Right cardiac atrium (tissue), 5 donors: ENCODE measurements around the gene ZDHHC13. TPM values are rescaled to one million over a fixed set of nuclear protein-coding genes. Genes with fewer than 3 reads are reported as not detected.
"Not testable (repeated sequence)": the region's sequence is repeated elsewhere in the genome, so short reads cannot be mapped to it uniquely, and the experiment has no call there.

Experiments used
- ATAC-seq, 2 donors: fragments of 200-7000 bp; cut with Tn5 transposase; one replicate each; pipeline versions ENCODE4 v1.8.0 to v1.9.1; 2020; ENCODE audit warnings: moderate library complexity in 2 of 2, mild to moderate bottlenecking in 1 of 2
- DNase-seq, 3 donors: peaks; one replicate each; pipeline ENCODE4 v3.0.0-alpha.2; 2020
- H3K27ac ChIP-seq: one replicate; pipeline ENCODE4 v1.5.1; 2013; ENCODE audit warnings: mild to moderate bottlenecking, low read length, control low read depth, moderate library complexity
- H3K27me3 ChIP-seq: one replicate; pipeline ENCODE4 v1.6.1; 2013; ENCODE audit not compliant: control insufficient read depth, insufficient read depth
- H3K4me1 ChIP-seq: one replicate; pipeline ENCODE4 v1.6.1; 2013; ENCODE audit warnings: low read length; ENCODE audit not compliant: control insufficient read depth, insufficient read depth
- H3K4me3 ChIP-seq: one replicate; pipeline ENCODE4 v1.5.1; 2013; ENCODE audit warnings: low read length, control low read depth
- H3K9me3 ChIP-seq: one replicate; pipeline ENCODE4 v1.6.1; 2013; ENCODE audit warnings: low read length; ENCODE audit not compliant: control insufficient read depth
- WGBS: extraction: QIAGEN DNeasy Blood & Tissue Kit; methylation state at CpG from one replicate; pipeline ENCODE4 v1.1.7; 2013; 5-methylcytosine and 5-hydroxymethylcytosine counted together
- intact Hi-C, 4 donors: fragments of 100-400 bp; cut with DNase I; formaldehyde crosslinking; loops; one replicate each; pipeline versions ENCODE4 v1.11.0 to v1.14.0; 2022 to 2023
- polyA plus RNA-seq: library from polyadenylated mRNA; stranded (reverse); fragments of 200-250 nt; gene quantifications from one replicate; pipeline ENCODE4 v1.2.3, GENCODE V29; 2013
- total RNA-seq, 4 donors: library from RNA; stranded (reverse); fragmentation: NEBNext Ultra II Directional; extraction: Animal tissue kit (Norgen Biotek cat#: 25700); gene quantifications; one replicate each; pipeline ENCODE4 v1.2.1, GENCODE V29; 2021
- donor health status: healthy with polysubstance abuse.
- donor health status: DM: no; HTN: yes; CAD: no.
- donor health status: DM: no; HTN: no; CAD: no.
- donor health status: DM: no; HTN: yes; CAD: no; lungs with severe emphysema.
- donor health status: DM: yes; HTN: yes; CAD: no.

The ZDHHC13 gene
- total and polyA plus RNA-seq, 5 donors: 10.7 to 15.5 (median 11.4) TPM

GRCh38 chr11:19126562-19127325, 9.8 kb downstream of the ZDHHC13 start:
- H3K4me1 ChIP-seq, intact Hi-C loops, H3K27me3 ChIP-seq, DNase-seq, H3K9me3 ChIP-seq, ATAC-seq, H3K4me3 ChIP-seq, H3K27ac ChIP-seq: not testable (repeated sequence)
- 91% methylated on average over 4 of the region's 4 CpGs for WGBS

GRCh38 chr11:19134004-19134403, 17.0 kb downstream of the ZDHHC13 start:
- H3K4me3 ChIP-seq: no peak overlapping the region
- WGBS: 100% methylated on average over 1 of the region's 1 CpG
- no peaks in the 10 kb centered on the region for H3K9me3 ChIP-seq
- intact Hi-C loops: no loop called here
- no peaks in the 10 kb centered on the region for H3K27me3 ChIP-seq
- DNase-seq (no peak), ATAC-seq (no peak)
- no peaks in the 10 kb centered on the region for H3K4me1 ChIP-seq
- no peak overlapping the region for H3K27ac ChIP-seq

- intact Hi-C loops: not testable (repeated sequence)
Measured at GRCh38 chr11:19136884-19137283, 19.9 kb downstream of the ZDHHC13 start.

GRCh38 chr11:19145319-19145718, 28.4 kb downstream of the ZDHHC13 start:
- H3K4me3 ChIP-seq: no peak overlapping the region
- no peak overlapping the region for H3K27ac ChIP-seq
- peaks cover 1% of the 10 kb centered on the region for H3K4me1 ChIP-seq
- no peaks in the 10 kb centered on the region for H3K9me3 ChIP-seq
- H3K27me3 ChIP-seq: no peaks in the 10 kb centered on the region
- intact Hi-C loops: no loop called here
- no peak for ATAC-seq
- 66% methylated on average over 3 of the region's 3 CpGs for WGBS
- no peak for DNase-seq

More at GRCh38 chr11:19136884-19137283, 19.9 kb downstream of the ZDHHC13 start:
- ATAC-seq, H3K4me3 ChIP-seq, DNase-seq, H3K4me1 ChIP-seq, H3K27me3 ChIP-seq, H3K27ac ChIP-seq, H3K9me3 ChIP-seq: not testable (repeated sequence)
- WGBS: 97% methylated on average over 4 of the region's 4 CpGs

- no peak for ATAC-seq
- 50% methylated on average over 3 of the region's 3 CpGs for WGBS
- intact Hi-C loops: loop anchor here in 1 of 4 donors (10.0 kb wide), 1 partner anchor 82 kb away; no protein-coding TSS in a partner anchor
Measured at GRCh38 chr11:19156892-19157291, 39.9 kb downstream of the ZDHHC13 start.

GRCh38 chr11:19160847-19161246, 43.9 kb downstream of the ZDHHC13 start:
- DNase-seq (no peak), ATAC-seq (no peak)
- no peak overlapping the region for H3K4me3 ChIP-seq
- no peak overlapping the region for H3K27ac ChIP-seq
- no peaks in the 10 kb centered on the region for H3K27me3 ChIP-seq
- intact Hi-C loops: loop anchor here in 1 of 4 donors (10.0 kb wide), 1 partner anchor 86 kb away; no protein-coding TSS in a partner anchor
- no peaks in the 10 kb centered on the region for H3K4me1 ChIP-seq
- 90% methylated on average over 6 of the region's 6 CpGs for WGBS
- no peaks in the 10 kb centered on the region for H3K9me3 ChIP-seq

More at GRCh38 chr11:19156892-19157291, 39.9 kb downstream of the ZDHHC13 start:
- Histone ChIP-seq H3K27me3 (no peaks in the 10 kb centered on the region), H3K27ac (no peak overlapping the region), H3K4me3 (no peak overlapping the region), H3K9me3 (no peaks in the 10 kb centered on the region), H3K4me1 (no peaks in the 10 kb centered on the region)
- DNase-seq: no peak

- Histone ChIP-seq H3K4me1 (no peaks in the 10 kb centered on the region), H3K27me3 (no peaks in the 10 kb centered on the region), H3K4me3 (no peak overlapping the region), H3K9me3 (no peaks in the 10 kb centered on the region), H3K27ac (no peak overlapping the region)
- ATAC-seq (no peak), DNase-seq (no peak)
- 93% methylated on average over 2 of the region's 2 CpGs for WGBS
- intact Hi-C loops: loop anchor here in 1 of 4 donors (10.0 kb wide), 1 partner anchor 87 kb away; no protein-coding TSS in a partner anchor
Measured at GRCh38 chr11:19161651-19162050, 44.7 kb downstream of the ZDHHC13 start.

GRCh38 chr11:19162951-19163505, 46.1 kb downstream of the ZDHHC13 start:
- H3K9me3 ChIP-seq: no peaks in the 10 kb centered on the region
- DNase-seq (no peak), ATAC-seq (no peak)
- H3K4me3 ChIP-seq: no peak overlapping the region
- intact Hi-C loops: loop anchor here in 1 of 4 donors (10.0 kb wide), 1 partner anchor 88 kb away; no protein-coding TSS in a partner anchor
- no peaks in the 10 kb centered on the region for H3K4me1 ChIP-seq
- no peaks in the 10 kb centered on the region for H3K27me3 ChIP-seq
- no peak overlapping the region for H3K27ac ChIP-seq
- WGBS: 89% methylated on average over 1 of the region's 1 CpG

- WGBS: 57% methylated on average over 1 of the region's 1 CpG
- intact Hi-C loops: loop anchor here in 1 of 4 donors (10.0 kb wide), 1 partner anchor 89 kb away; no protein-coding TSS in a partner anchor
- no peaks in the 10 kb centered on the region for H3K9me3 ChIP-seq
Measured at GRCh38 chr11:19163617-19164016, 46.6 kb downstream of the ZDHHC13 start.

GRCh38 chr11:19164230-19164855, 47.4 kb downstream of the ZDHHC13 start:
- H3K27me3 ChIP-seq: no peaks in the 10 kb centered on the region
- ATAC-seq (no peak), DNase-seq (no peak)
- H3K4me3 ChIP-seq: no peak overlapping the region
- no peaks in the 10 kb centered on the region for H3K4me1 ChIP-seq
- no peaks in the 10 kb centered on the region for H3K9me3 ChIP-seq
- intact Hi-C loops: loop anchor here in 1 of 4 donors (10.0 kb wide), 1 partner anchor 90 kb away; no protein-coding TSS in a partner anchor
- H3K27ac ChIP-seq: no peak overlapping the region
- WGBS: 91% methylated on average over 4 of the region's 4 CpGs

More at GRCh38 chr11:19163617-19164016, 46.6 kb downstream of the ZDHHC13 start:
- DNase-seq (no peak), ATAC-seq (no peak)
- Histone ChIP-seq H3K27me3 (no peaks in the 10 kb centered on the region), H3K4me1 (no peaks in the 10 kb centered on the region), H3K4me3 (no peak overlapping the region), H3K27ac (no peak overlapping the region)

- DNase-seq (no peak), ATAC-seq (no peak)
- H3K4me1 ChIP-seq: no peaks in the 10 kb centered on the region
- intact Hi-C loops: loop anchor here in 1 of 4 donors (10.0 kb wide), 1 partner anchor 90 kb away; no protein-coding TSS in a partner anchor
- no peak overlapping the region for H3K27ac ChIP-seq
- H3K9me3 ChIP-seq: no peaks in the 10 kb centered on the region
- WGBS: 75% methylated on average over 2 of the region's 2 CpGs
- H3K4me3 ChIP-seq: no peak overlapping the region
- no peaks in the 10 kb centered on the region for H3K27me3 ChIP-seq
Measured at GRCh38 chr11:19164881-19165280, 47.9 kb downstream of the ZDHHC13 start.
